Left renal pelvis (tissue), 4 donors: ENCODE results near the gene GZF1. TPM values are rescaled to one million over a fixed set of nuclear protein-coding genes. Genes with fewer than 3 reads are reported as not detected.
"Not testable (repeated sequence)": the region's sequence is repeated elsewhere in the genome, so short reads cannot be mapped to it uniquely, and the experiment has no call there.

Experiments
- DNase-seq, 4 donors: peaks; one replicate each; pipeline ENCODE4 v3.0.0-alpha.2; 2013; ENCODE audit warnings: low read depth in 4 of 4, low spot score in 3 of 4
- polyA plus RNA-seq, 4 donors: library from polyadenylated mRNA; unstranded; fragments of 120-200 nt; gene quantifications; one replicate each; pipeline ENCODE4 v1.2.1, GENCODE V29; 2013; ENCODE audit not compliant: insufficient read length in 4 of 4

GZF1 gene
- polyA plus RNA-seq, 4 donors, result 13.4 to 18.9 (median 16.5) TPM

DNA sequence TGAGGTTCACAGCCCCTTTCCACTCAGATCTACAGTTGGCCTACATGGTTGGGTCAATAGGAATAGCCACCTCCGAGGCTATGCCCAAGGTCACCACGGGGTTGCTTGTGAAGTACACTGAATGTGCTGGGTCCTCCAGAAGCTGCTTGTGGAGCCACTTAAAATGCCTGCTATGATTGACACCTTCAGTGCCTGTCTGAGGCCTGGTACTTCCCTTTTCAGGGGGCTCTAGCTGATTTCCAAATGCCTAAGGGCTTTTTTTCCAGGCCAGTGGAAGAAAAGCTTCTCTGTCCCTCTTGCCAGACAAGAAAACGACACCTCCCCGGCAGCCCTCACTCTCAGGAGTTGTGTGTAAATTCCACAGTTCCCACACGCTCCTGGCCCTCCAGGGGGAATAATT lies 17.6 kb upstream of the GZF1 start:
- no peak for DNase-seq

DNA sequence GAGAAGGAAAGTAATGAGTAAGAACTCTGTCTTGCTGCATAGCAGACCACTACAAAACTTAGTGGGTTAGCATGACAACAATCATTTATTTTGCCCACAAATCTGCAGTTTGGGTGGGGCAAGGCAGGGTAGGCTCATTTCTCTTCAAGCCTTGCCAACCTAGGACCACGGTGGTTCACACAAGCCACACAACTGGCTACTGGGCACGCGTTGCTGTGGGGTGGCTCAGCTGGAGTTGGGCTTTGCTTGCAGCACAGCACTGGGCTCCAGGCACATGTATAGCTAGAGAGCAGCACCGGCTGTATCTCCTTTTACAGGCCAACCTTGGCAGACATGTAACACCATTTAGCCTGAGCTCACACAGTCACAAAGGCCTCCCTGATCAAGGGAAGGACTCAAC lies 16.0 kb upstream of the GZF1 start:
- DNase-seq, result no peak

DNA sequence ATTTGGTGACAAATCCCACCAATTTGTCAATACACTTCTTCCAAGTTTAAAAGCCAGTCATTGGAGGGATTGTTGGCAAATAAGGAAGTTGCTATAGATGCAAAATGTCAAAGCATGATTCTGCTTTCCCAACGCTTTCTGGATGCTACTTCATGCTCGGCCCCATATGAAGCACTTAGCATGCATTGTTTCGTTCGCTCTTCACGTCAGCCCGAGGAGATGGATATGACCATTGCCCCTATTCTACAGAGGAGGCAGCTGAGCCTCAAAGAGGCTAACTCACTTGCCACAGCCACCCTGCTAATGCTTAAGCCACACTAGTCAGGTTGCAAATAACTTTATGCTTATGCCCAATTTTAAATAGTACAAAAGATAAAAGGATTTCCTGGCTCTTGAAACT lies 14.2 kb upstream of the GZF1 start:
- no peak for DNase-seq

DNA sequence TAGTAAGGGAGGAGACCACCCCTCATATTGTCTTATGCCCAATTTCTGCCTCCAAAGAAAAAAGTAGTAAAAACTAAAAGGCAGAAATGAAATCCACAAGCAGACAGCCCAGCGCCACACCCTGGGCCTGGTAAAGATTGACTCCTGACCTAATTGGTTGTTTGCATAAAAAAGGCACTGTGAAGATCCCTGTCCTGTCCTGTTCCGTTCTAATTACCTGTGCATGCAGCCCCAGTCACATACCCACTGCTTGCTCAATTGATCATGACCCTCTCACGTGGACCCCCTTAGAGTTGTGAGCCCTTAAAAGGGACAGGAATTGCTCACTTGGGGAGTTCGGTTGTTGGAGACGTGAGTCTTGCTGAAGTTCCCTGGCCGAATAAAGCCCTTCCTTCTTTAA lies 13.5 kb upstream of the GZF1 start:
- DNase-seq, result not testable (repeated sequence)

DNA sequence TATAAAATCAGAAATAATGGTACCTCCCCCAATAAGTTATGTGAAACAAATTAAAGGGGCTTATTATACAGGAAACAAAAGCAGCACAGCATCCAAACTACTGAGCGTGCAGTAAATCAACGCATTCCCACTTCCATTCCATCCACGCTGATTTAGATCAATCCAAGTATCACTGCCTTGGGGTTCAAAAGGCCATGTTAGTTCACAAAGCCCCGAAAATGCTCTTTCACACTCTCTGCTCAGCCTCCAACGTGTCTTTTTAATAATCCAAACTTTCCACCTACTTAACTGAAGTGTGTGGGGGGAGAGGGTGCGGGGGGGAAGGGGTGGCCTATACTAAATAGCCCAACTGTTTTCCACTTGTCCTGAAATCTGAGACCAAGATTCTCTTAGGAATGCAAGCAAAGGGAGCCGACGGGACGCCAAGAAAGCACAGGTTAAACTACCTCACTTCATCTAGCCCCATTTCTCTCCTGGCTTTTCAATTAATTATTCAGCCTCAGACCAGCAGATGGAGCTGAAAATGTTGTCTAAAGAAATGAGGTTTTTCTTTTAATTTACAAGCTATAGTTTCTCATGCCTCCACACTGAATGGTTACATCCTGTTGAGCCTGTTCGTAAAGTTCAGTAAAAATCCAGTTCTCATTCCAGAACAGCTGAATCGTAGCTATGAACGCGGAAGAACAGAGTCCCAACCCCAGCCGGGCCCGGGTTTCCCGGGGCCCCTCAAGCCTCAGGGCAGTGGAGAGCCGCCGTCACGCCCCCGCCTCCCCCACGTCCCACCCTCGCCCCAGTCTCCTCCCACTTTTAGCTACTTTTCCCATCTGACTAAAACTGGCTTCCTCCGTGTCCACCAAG lies 12.4 kb upstream of the GZF1 start:
- peak; percentile 67 to 79 (median 73) for DNase-seq

DNA sequence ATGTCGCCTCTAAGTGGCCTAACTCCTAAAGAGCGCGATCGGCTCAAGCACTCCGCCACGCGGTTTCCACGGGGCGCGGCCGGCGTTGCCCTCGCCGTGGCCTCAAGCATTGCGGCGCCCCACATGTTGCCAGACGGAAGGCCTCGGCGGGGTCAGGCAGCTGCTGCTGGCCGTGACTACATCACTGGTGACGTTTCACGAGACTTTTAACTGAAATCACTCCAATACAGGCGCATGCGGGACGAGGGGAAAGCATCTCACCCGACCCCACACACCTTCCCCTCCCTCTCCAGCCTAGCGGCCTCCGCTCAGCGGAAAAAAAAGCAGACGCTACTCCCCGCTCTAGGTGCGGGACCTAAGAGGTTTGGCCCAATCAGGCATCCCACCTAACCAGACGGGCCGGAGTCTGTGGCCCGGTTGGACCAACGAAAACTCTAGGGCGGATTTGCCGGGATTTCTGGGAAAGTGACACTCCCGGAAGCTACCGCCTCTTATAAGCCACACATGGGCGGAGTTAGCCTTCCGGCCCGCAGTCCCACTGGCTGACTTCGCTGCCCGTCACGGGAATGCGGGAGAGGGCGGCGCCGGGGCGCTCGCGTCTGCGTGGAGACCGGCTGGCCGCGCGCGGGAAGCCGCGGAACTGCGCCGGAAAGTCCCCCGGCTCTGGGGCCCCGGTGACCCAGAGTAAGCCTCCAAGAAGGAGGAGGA lies 11.6 kb upstream of the GZF1 start, which contains the start of gene NXT1:
Gene NXT1 (plus strand): TSS at position 596 of the 708 bp plus-strand sequence. CDS start 3,251 bp downstream, outside the sequence.
- DNase-seq, result peak; percentile 94 to 98 (median 96)

DNA sequence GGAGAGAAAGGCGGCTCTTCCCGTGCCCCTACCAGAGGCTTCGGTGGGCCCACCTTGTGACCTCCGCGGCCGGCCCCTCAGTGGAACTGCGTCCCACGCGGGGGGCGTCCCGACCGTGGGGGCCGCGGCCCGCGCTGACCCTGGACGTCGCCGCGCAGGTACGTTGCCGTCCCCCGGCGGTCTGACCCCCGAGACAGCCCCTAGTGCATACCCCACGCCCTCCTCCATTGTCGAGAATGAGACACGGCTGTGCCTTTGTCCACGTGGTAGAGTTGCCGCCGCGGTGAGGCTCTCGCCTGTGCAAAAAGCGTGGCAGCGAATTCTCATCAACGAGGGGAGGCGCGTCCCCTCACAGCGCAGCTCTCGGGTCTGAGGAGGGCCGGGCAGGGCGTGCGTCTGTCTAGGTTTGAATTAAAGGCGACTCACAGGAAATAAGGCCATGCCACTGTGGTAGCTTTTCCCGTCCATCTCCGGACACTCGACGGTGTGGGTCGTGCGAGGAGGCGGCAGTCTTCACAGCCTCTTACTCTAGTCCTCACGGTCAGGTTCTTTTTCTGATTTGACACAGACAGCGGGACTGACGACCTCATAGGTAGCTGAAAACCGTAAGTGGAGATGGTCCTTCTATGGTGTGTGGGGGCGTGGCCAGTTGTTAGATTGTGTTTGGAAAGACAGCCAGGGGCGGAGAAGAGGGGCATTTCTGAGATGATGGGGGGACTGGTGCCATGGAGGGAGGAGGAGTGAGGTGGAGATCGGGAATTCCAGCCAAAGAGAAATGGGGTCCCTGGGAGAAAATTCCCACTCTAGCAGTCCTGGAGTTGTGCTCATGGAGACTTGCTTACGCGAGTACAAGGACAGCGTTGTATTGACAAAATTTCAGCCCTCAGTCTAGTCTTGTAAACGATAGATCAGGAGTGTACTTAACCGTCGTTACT lies 10.8 kb upstream of the GZF1 start:
- DNase-seq, result peak in 2 of 4 donors; percentile 20 to 36

DNA sequence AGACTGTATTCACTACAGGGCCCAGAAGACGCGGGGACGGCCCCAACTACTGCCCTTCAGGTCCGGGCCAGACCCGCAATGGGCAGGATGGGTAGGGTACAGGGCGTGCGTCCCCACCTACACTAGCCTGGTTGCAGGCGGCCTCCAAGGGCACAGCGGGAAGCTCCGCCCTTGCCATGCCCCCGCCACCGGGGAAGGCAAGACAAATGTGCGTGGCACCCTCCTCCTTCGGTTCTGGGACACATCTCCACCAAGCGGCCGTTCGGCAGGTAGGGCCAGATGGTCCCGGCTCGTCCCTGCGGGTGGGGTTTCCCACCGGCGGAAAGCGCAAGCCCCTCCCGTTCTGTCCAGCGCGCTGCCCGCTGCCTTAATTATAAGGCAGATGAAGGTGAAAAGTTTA lies 5.8 kb upstream of the GZF1 start:
- DNase-seq, result no peak

DNA sequence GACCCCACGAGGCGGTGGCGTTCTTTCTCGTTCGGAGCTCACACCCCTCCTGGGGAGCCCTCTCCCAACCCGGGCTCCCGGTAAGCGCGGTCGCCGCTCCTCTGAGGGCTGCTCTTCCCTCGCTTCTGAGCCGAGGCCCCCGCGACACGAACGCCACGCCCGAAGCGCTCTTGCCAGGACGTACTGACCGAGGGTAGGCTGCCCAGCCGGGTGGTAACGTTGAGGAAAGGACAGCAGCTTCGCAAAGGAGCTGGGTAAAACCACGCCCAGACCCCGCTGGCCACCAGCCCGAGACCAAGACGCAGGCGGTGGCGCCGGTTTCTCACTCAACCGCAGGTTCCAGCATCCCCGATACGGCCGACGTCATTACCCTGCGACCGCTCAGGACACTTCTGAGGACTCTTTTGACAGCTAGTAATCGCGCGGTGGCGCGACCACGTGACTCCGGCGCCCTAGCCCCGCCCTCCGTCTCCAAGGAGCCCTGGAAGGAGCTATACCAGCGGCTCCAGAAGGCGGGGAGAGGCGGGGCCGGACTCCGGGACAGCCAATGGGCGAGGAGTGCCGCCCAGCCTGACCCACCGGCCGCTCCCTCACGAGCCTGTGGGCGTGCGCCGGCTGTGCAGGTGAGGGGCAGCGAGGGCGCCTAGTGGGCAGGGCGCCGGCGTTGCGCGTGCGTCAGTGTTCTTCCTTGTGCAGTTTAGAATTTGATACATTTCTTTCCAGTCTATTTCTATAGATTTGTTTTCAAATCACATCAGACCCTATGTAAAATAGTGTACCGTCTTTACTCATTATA lies 4.0 kb upstream of the GZF1 start:
- peak; percentile 97 to 98 (median 98) for DNase-seq

DNA sequence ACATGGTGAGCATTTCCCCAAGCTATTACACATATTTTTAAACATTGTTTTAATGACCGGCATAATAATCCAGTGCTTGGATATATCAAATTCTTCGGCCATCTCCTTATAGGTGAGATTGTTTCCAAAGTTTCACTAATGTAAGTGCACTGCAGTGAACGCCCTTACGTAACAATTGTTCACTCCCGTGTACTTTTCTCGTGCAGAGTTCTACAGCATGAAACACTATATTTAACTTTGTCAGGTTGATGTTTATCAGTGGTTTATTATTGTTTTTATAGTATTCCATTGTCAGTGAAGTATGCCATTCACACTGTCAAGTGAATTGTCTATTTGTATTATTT lies 3.4 kb upstream of the GZF1 start:
- DNase-seq, result no peak

DNA sequence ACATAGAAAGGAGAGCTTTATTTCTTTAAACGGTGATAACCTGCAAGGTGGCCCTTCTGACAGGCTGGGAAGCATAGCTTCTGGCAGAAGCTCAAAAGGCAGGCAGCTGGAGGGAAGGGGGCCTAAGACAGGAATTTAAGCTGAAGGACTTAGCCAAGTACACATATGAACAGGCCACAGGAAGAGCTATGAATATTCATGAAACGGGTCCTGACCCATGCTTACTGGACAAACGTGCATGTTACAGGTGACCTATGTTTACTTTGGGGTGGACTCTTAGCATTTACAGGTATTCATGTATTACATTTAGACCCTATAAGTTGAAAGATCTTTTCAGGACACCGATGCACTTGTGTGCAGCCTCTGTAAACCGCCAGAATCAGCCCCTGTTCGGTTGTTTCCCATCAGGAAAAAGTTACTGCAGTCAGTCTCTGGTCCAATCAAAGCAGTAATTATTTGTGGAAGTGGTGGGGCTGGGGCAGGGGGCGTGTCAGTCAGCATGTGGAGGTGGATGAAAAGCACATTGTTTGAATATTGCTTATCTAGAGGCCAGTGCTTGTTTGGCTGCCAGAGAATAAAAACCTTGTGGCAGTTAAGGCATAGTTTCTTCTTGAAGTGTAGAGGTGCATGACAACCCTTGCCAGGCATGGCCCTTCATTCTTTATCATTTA lies 2.9 kb upstream of the GZF1 start:
- DNase-seq, result no peak

DNA sequence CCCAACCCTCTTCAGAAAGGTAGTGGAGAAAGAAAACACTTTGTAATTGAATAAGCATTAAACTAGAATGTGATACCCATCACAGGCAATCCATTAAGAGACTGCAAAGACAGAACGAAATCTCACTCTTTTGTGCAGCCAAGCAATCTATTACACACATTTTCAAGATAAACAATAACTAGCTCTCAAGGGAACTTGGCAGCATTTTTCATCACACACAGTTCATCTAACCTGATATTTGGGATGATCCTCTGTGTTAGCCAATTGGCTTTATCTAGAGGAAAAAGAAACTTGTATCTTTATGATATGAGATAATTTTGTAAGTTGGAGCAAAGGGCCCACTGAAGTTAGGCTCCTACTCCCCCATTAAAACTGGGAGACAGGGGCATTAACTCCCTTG lies 1.5 kb upstream of the GZF1 start:
- no peak for DNase-seq

DNA sequence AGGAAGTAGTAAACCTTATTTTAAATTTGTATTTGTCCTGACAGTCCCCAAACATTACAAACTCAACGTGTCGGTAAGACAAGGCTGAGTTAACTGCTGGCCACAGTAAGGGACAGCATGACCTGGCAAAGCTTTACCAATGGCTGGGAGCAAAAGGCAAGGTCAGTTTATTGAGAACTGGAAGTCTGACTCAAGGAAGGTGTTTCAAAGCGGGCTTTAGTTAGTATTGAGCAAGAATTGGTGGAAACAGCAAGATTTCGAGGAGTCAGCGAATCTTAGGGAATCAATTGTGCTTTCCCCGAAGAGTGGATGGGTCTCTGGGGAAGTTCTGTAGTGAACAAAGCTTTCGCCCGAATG lies 885 bp upstream of the GZF1 start:
- DNase-seq, result no peak

DNA sequence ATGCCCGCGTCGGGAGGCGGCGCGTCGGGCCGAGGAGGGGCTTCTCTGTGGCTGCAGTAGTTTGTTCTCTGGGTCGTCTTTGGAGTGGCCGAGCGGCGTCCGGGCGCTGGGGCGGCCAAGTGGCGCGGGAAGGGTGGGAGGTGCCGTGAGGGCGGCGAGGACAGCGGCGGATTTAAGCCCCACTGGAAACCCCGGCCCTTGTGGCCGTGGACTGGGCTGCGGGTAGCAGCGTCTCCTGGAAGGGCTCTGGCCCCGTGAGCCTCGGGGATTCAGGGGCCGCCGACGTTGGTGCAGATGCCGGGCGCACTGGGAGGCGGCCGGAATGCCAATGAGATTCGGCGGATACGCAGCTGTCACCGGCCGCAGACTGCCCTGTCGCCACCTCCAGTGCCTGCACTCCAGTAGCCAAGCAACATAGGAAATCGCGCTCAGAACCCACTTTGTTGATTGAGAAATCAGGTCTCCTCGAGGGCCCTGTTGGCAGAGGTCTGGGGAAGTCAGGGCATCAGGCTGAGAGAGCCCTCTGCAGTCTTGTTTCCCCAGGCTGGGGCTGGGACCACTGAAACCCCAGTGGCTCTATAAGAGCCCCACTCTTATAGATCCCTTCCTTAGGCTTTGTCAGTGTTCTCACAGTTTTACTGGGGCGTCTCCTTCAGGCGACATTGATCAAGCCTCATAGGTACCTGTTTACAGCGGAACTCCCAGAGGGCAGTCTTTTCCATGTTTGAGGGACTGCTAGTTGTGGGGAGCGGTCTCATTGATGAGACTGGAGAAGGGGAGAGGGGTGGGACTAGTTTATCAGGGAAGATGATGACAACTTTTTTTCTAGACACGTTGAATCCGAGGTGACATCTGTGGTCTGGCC lies 642 bp downstream of the GZF1 start:
- no peak for DNase-seq

DNA sequence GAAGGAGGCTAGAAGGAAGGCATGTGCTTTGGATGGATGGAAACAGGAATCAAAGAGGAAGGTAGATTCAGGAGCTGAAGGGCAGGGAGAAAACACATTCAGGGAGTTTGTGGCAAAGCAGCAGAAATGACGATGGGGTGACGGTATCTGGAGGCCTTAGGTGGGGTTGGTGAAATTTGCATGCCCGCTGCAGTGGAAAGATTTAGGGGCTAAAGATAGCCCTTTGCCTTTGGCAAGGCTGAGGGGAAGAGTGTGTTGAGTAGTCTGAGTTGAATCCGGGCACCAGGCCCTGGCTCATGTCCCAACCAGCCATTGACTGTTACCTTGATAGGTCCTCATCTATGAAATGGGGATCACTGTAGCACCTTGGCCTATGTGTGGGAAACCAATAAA lies 1.3 kb downstream of the GZF1 start:
- DNase-seq, result no peak

DNA sequence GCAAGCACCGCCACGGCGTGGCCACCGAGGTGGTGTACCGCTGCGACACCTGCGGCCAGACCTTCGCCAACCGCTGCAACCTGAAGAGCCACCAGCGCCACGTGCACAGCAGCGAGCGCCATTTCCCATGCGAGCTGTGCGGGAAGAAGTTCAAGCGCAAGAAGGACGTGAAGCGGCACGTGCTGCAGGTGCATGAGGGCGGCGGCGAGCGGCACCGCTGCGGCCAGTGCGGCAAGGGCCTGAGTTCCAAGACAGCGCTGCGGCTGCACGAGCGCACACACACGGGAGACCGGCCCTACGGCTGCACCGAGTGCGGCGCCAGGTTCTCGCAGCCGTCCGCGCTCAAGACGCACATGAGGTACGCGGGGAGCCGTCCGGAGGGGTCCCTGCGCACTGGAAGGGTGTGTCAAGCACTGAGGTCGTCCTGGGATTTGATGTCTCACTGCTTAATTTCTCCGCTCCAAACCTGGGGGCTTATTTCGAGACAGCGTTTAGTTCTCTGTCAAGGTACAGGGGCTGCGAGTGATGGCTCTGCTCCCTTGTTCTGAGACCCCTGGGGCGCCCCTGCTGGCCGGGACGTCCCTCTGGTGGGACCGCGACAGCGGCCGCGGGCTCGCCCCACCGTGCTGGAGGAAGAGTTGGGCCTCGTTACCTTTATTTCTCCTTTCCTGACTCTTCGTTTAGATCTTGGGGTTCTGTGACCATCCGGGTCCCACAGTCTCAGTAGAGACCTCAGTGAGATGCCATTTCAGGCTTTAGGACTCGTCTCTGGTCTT lies 3.6 kb downstream of the GZF1 start:
- DNase-seq, result no peak

DNA sequence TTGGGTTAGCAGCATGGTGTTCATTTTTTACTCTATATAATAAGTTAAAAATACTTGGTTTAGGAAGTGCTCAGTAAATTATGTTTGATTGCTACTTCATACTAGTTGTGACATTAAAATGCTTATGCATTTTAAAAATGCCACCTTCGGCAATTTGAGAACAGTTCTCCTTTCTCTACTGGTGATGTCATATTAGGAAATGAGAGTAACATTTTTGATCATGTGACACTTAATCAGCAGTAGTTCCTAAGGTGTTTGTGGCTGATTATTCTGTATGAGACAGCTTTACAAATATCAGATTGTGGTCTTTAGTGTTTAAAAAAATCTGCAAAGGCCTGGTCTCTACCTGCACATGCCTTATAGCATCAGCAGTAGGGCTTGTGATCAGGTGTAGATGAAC lies 4.4 kb downstream of the GZF1 start:
- no peak for DNase-seq

DNA sequence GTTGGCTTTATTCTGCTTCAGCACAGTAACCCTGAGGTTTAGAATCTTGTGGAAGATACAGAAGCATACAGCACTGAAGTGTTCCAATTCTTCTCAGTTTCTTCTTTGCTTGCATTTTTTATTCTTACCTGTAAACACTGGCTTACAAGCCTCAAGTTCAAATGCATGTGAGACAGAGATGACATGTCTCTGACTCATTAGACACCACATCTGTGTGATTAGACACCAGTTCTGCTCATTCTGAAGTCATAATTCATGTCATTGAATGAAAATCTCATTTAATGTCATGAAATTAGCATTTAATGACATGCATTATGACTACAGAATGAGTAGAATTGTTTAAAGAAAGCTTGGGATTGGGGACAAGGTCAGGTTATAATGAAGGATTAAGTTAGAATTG lies 5.8 kb downstream of the GZF1 start:
- DNase-seq, result no peak
